NCI-H146 (cell line): ENCODE measurements around the gene ATAD2B.
"Not testable (repeated sequence)": the region's sequence is repeated elsewhere in the genome, so short reads cannot be mapped to it uniquely, and the experiment has no call there.

Experiments used
- DNase-seq: peaks from one replicate; lab custom pipeline; 2025; lab: John Stamatoyannopoulos, UW

Gene ATAD2B

GRCh38 chr2:23926750-23927571, at the start of gene ATAD2B:
Gene ATAD2B, minus strand, starts transcription at chr2:23927123. Its CDS starts 353 bp downstream, at chr2:23926770.
- DNase-seq, result peak; percentile 92

- DNase-seq, result no peak
These were observed 40.9 kb upstream of the ATAD2B start for GRCh38 chr2:23967846-23968245.

GRCh38 chr2:23954325-23955014, 27.5 kb upstream of the ATAD2B start:
- DNase-seq, result no peak

GRCh38 chr2:23953625-23954024, 26.7 kb upstream of the ATAD2B start:
- DNase-seq, result no peak

GRCh38 chr2:23952558-23952957, 25.6 kb upstream of the ATAD2B start:
- DNase-seq, result not testable (repeated sequence)

- no peak for DNase-seq
These were observed 20.4 kb upstream of the ATAD2B start for GRCh38 chr2:23947350-23947749.

GRCh38 chr2:23944976-23945375, 18.1 kb upstream of the ATAD2B start:
- DNase-seq, result no peak

GRCh38 chr2:23944527-23944926, 17.6 kb upstream of the ATAD2B start:
- DNase-seq, result no peak

GRCh38 chr2:23943666-23944065, 16.7 kb upstream of the ATAD2B start:
- DNase-seq, result no peak

GRCh38 chr2:23941644-23942043, 14.7 kb upstream of the ATAD2B start:
- no peak for DNase-seq

GRCh38 chr2:23940718-23941620, 14.0 kb upstream of the ATAD2B start:
- DNase-seq, result peak; percentile 67

GRCh38 chr2:23939987-23940717, 13.2 kb upstream of the ATAD2B start, which contains the start of gene UBXN2A:
Gene UBXN2A, plus strand, starts transcription at chr2:23940463. Its CDS starts 17,852 bp downstream, at chr2:23958315.
- DNase-seq, result peak; percentile 87

GRCh38 chr2:23934259-23934658, 7.3 kb upstream of the ATAD2B start:
- DNase-seq, result no peak

- DNase-seq, result peak; percentile 55
These were observed 603 bp downstream of the ATAD2B start for GRCh38 chr2:23926290-23926749.

GRCh38 chr2:23925702-23926289, 1.1 kb downstream of the ATAD2B start:
- DNase-seq, result peak; percentile 29

GRCh38 chr2:23924589-23925359, 2.1 kb downstream of the ATAD2B start:
- DNase-seq, result peak; percentile 12

- no peak for DNase-seq
These were observed 8.0 kb downstream of the ATAD2B start for GRCh38 chr2:23918837-23919489.

- no peak for DNase-seq
These were observed 10.1 kb downstream of the ATAD2B start for GRCh38 chr2:23916727-23917405.

GRCh38 chr2:23915327-23915726, 11.6 kb downstream of the ATAD2B start:
- DNase-seq, result no peak
